Measurements from ENCODE around the gene CACNG3.

DNA sequence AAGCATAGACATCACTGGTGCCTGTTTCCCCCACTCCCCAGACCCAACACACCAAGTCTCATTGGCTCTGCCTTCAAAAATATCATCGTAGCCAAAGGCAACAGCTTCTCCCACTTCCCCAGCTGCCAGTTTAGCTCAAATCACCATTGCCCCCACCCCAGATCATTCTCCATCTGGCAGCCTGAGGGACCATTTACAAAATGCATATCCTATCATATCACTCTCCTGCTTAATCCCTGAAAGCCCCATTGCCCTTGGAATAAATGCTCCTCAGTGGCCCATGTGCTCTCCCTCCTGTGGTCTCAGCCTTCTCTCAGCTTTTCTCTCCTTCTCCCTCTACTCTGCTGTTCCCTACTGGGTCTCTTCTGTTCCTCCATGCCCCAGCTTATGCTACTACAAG, 68.3 kb downstream of the CACNG3 start:
- TF ChIP-seq, protein P1, sequence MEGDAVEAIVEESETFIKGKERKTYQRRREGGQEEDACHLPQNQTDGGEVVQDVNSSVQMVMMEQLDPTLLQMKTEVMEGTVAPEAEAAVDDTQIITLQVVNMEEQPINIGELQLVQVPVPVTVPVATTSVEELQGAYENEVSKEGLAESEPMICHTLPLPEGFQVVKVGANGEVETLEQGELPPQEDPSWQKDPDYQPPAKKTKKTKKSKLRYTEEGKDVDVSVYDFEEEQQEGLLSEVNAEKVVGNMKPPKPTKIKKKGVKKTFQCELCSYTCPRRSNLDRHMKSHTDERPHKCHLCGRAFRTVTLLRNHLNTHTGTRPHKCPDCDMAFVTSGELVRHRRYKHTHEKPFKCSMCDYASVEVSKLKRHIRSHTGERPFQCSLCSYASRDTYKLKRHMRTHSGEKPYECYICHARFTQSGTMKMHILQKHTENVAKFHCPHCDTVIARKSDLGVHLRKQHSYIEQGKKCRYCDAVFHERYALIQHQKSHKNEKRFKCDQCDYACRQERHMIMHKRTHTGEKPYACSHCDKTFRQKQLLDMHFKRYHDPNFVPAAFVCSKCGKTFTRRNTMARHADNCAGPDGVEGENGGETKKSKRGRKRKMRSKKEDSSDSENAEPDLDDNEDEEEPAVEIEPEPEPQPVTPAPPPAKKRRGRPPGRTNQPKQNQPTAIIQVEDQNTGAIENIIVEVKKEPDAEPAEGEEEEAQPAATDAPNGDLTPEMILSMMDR (IDR thresholded peaks at IDR 0.05 in 8 of 11, conservative IDR thresholded peaks at IDR 0.05 in 3 of 11): no peak
- TF ChIP-seq POLR2AphosphoS5 (IDR thresholded peaks at IDR 0.05): no peak

All from spleen (tissue), 7 donors.